HCT116 (cell line): ENCODE data around the gene LSM7. TPM values are rescaled to one million over a fixed set of nuclear protein-coding genes. Genes with fewer than 3 reads are reported as not detected.

Experiments
- ATAC-seq: fragments of 200-7000 bp; cut with Tn5 transposase; 2 replicates; pipeline ENCODE4 v1.9.1; 2020; ENCODE audit warnings: mild to moderate bottlenecking, moderate library complexity
- BruUV-seq: library from RNA; stranded (reverse); fragments of 400-500 nt; replicated peaks from 2 replicates; lab custom pipeline; 2021; lab: Mats Ljungman, UMichigan
- CTCF ChIA-PET: fragments of 300-600 bp; sonication (Branson Sonifier 250); formaldehyde crosslinking; loops from one replicate; lab custom pipeline; 2021; ENCODE audit warnings: antibody characterized with exemption; lab: Charles Lee
- POLR2A ChIA-PET: fragments of 300-600, 350-600 bp; sonication (Branson Sonifier 250); formaldehyde crosslinking; loops from one replicate; lab custom pipeline; 2021; ENCODE audit warnings: antibody characterized with exemption; lab: Charles Lee
- RAD21 ChIA-PET, 2 experiments: fragments of 300-600 bp; sonication (Branson Sonifier 250); formaldehyde crosslinking; loops; one replicate each; lab custom pipeline; 2023; ENCODE audit warnings: low total read pairs in 2 of 2; ENCODE audit not compliant: uncharacterized antibody in 2 of 2, unreplicated experiment in 2 of 2, low non-redundant PET in 1 of 2; lab: Charles Lee
- DNase-seq: peaks from one replicate; pipeline ENCODE4 v3.0.0-alpha.2; 2010; ENCODE audit warnings: low read depth, low spot score
- H2AFZ ChIP-seq: fragments of 200-600 bp; shearing (Covaris generic), sonication (generic); 2 replicates; pipeline ENCODE4 v1.6.1; 2017; ENCODE audit warnings: low read depth, mixed run types, mixed read lengths, antibody characterized with exemption, low read length; ENCODE audit not compliant: poor library complexity, severe bottlenecking
- H3K27ac ChIP-seq: 2 replicates; pipeline ENCODE4 v1.5.1; 2012; ENCODE audit warnings: low read depth, low read length
- H3K27me3 ChIP-seq: fragments of 200-600 bp; sonication (generic); 2 replicates; pipeline ENCODE4 v1.6.1; 2016; ENCODE audit warnings: mixed run types, low read length, mixed read lengths; ENCODE audit not compliant: insufficient read depth
- H3K36me3 ChIP-seq, 2 experiments: fragments of 200-500 bp in 1 of 2; fragments of 200-600 bp in 1 of 2; sonication (Bioruptor generic) in 1 of 2; sonication (generic) in 1 of 2; 2 replicates each; pipeline versions ENCODE4 v1.5.1 to v1.6.1; 2014 to 2016; ENCODE audit warnings: low read length in 2 of 2, inconsistent platforms in 1 of 2, mixed read lengths in 1 of 2, mixed run types in 1 of 2; ENCODE audit not compliant: insufficient read depth in 2 of 2, control insufficient read depth in 1 of 2
- H3K4me1 ChIP-seq, 2 experiments: fragments of 200-600 bp in 1 of 2; sonication (generic) in 1 of 2; 2 replicates each; pipeline versions ENCODE4 v1.5.1 to v1.6.1; 2012 to 2017; ENCODE audit warnings: low read length in 2 of 2, inconsistent platforms in 1 of 2, mild to moderate bottlenecking in 1 of 2, mixed read lengths in 1 of 2, mixed run types in 1 of 2, moderate library complexity in 1 of 2; ENCODE audit not compliant: insufficient read depth in 2 of 2, control insufficient read depth in 1 of 2
- H3K4me2 ChIP-seq: fragments of 200-600 bp; sonication (generic); 2 replicates; pipeline ENCODE4 v1.6.1; 2017; ENCODE audit warnings: mixed run types, low read length, mixed read lengths
- H3K4me3 ChIP-seq, 2 experiments: fragments of 200-600 bp in 1 of 2; sonication (generic) in 1 of 2; replicated peaks in 1 of 2; 2 replicates each; pipeline ENCODE4 v1.5.1; 2011 to 2016; ENCODE audit warnings: low read length in 2 of 2, control low read depth in 1 of 2, low read depth in 1 of 2, mild to moderate bottlenecking in 1 of 2, mixed read lengths in 1 of 2, mixed run types in 1 of 2
- H3K79me2 ChIP-seq: fragments of 200-600 bp; sonication (generic); 2 replicates; pipeline ENCODE4 v1.6.1; 2017; ENCODE audit warnings: mild to moderate bottlenecking, mixed run types, low read length, moderate library complexity, mixed read lengths; ENCODE audit not compliant: insufficient read depth
- H3K9ac ChIP-seq: fragments of 200-600 bp; sonication (generic); 2 replicates; pipeline ENCODE4 v1.6.1; 2016; ENCODE audit warnings: low read length, mixed read lengths
- H3K9me2 ChIP-seq: fragments of 200-600 bp; sonication (generic), shearing (Covaris generic); 2 replicates; pipeline ENCODE4 v1.6.1; 2017; ENCODE audit warnings: mixed run types, mild to moderate bottlenecking, moderate library complexity; ENCODE audit not compliant: insufficient read depth
- H3K9me3 ChIP-seq, 2 experiments: fragments of 200-500 bp in 1 of 2; fragments of 200-600 bp in 1 of 2; sonication (Bioruptor generic) in 1 of 2; sonication (generic) in 1 of 2; 2 replicates each; pipeline ENCODE4 v1.6.1; 2014 to 2017; ENCODE audit warnings: low read length in 2 of 2, mixed read lengths in 2 of 2, inconsistent platforms in 1 of 2, low read depth in 1 of 2, mild to moderate bottlenecking in 1 of 2, mixed run types in 1 of 2, moderate library complexity in 1 of 2; ENCODE audit not compliant: control insufficient read depth in 1 of 2, insufficient read depth in 1 of 2
- H4K20me1 ChIP-seq: fragments of 200-600 bp; sonication (generic), shearing (Covaris generic); 2 replicates; pipeline ENCODE4 v1.6.1; 2017; ENCODE audit warnings: mixed run types, mild to moderate bottlenecking, moderate library complexity; ENCODE audit not compliant: insufficient read depth
- CBX3 ChIP-seq: IDR thresholded peaks from 2 replicates; pipeline ENCODE4 v1.6.1; 2012; ENCODE audit warnings: low read depth
- CEBPB ChIP-seq: IDR thresholded peaks from 2 replicates; pipeline ENCODE4 v1.6.1; 2012; ENCODE audit warnings: low read depth
- ELF1 ChIP-seq: IDR thresholded peaks from 2 replicates; pipeline ENCODE4 v1.6.1; 2012; ENCODE audit warnings: low read depth, borderline replicate concordance
- FOSL1 ChIP-seq: IDR thresholded peaks from 2 replicates; pipeline ENCODE4 v1.6.1; 2012; ENCODE audit warnings: low read depth
- JUND ChIP-seq: IDR thresholded peaks from 2 replicates; pipeline ENCODE4 v1.6.1; 2012
- MAX ChIP-seq: IDR thresholded peaks from 2 replicates; pipeline ENCODE4 v1.6.1; 2012
- POLR2A ChIP-seq: IDR thresholded peaks from 2 replicates; pipeline ENCODE4 v1.7.0; 2011; ENCODE audit warnings: borderline replicate concordance; ENCODE audit not compliant: insufficient read depth, insufficient read length; ENCODE audit errors: extremely low read depth
- REST ChIP-seq: IDR thresholded peaks from 2 replicates; pipeline ENCODE4 v1.6.1; 2012; ENCODE audit warnings: low read depth
- SIN3A ChIP-seq: IDR thresholded peaks from 2 replicates; pipeline ENCODE4 v1.6.1; 2012; ENCODE audit warnings: low read depth
- SP1 ChIP-seq: IDR thresholded peaks from 2 replicates; pipeline ENCODE4 v1.6.1; 2012; ENCODE audit warnings: low read depth
- SRF ChIP-seq: IDR thresholded peaks from 2 replicates; pipeline ENCODE4 v1.6.1; 2012; ENCODE audit warnings: low read depth
- YY1 ChIP-seq: IDR thresholded peaks from 2 replicates; pipeline ENCODE4 v1.6.1; 2011; ENCODE audit warnings: low read length, low read depth, moderate library complexity, mild to moderate bottlenecking; ENCODE audit not compliant: insufficient replicate concordance; ENCODE audit errors: extremely low read depth
- ZFX ChIP-seq: fragments of 450-650 bp; IDR thresholded peaks from 2 replicates; pipeline ENCODE4 v1.6.1; 2017
- ZNF274 ChIP-seq: fragments of 200-500 bp; sonication (Bioruptor generic); IDR thresholded peaks from 2 replicates; pipeline ENCODE4 v1.6.1; 2014; ENCODE audit warnings: mild to moderate bottlenecking, low read depth, low read length, inconsistent platforms
- intact Hi-C: fragments of 100-400 bp; cut with micrococcal nuclease; formaldehyde crosslinking; loops from 2 replicates; pipeline ENCODE4 v1.10.0; 2022
- total RNA-seq: library from RNA; stranded (reverse); gene quantifications from one replicate; pipeline ENCODE4 v1.2.1, GENCODE V29; 2021; ENCODE audit not compliant: unreplicated experiment
- TF ChIP-seq, protein P1 (sequence below): IDR thresholded peaks from 2 replicates; pipeline ENCODE4 v1.6.1; 2011; ENCODE audit warnings: mild to moderate bottlenecking, low read length, moderate library complexity; ENCODE audit not compliant: insufficient replicate concordance; ENCODE audit errors: extremely low read depth

Gene LSM7
- total RNA-seq, 1 experiment from 2014 or later: 190 TPM

DNA sequence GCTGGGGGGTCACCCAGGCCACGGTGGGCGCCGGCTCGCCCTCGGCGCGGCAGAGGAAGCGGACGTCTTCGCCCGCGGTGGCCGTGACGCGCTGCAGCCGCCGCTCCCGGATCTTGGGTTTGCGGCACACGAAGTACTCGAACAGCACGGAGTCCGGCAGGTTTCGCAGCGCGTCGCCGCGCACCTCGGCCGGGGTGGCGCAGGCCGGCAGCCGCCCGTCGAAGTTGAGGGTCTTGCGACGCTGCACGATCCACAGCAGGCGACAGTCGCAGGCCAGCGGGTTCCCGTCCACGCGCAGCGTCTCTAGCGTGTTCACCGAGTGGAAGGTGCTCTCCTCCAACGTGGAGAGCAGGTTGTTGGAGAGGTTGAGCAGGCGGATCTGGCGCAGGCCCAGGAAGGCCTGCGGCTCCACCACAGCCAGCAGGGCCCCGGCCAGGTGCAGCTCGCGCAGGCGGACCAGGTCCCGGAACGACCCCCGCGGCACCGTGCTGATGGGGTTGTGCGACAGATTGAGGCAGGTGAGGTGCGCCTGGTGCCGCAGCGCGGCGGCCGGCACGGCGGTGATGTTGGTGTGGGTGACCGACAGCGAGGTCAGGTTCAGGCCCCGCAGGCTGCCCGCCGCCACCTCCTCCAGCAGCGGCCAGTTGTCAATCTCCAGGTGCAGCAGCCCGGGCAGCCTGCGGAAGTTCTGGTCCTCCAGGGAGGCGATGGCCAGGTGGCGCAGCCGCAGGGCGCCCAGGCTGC lies 37.8 kb downstream of the LSM7 start:
- Histone ChIP-seq H3K9me2 (no peaks in the 10 kb centered on the region), H3K27me3 (no peaks in the 10 kb centered on the region), H3K27ac (no peak overlapping the region), H2AFZ (no peak overlapping the region), H3K9ac (no peak overlapping the region), H3K4me1 (no peaks in the 10 kb centered on the region), H3K9me3 (no peaks in the 10 kb centered on the region), H3K36me3 (no peaks in the 10 kb centered on the region), H3K4me2 (no peak overlapping the region), H3K4me3 (no peak overlapping the region), H3K79me2 (no peaks in the 10 kb centered on the region), H4K20me1 (no peaks in the 10 kb centered on the region)
- no TSS peak for BruUV-seq
- POLR2A ChIA-PET: no interaction called here
- TF ChIP-seq CBX3: no peak
- no peak for TF ChIP-seq JUND
- no peak for TF ChIP-seq POLR2A
- no peak for TF ChIP-seq MAX
- TF ChIP-seq ELF1: no peak
- no peak for TF ChIP-seq CEBPB
- TF ChIP-seq, protein P1, sequence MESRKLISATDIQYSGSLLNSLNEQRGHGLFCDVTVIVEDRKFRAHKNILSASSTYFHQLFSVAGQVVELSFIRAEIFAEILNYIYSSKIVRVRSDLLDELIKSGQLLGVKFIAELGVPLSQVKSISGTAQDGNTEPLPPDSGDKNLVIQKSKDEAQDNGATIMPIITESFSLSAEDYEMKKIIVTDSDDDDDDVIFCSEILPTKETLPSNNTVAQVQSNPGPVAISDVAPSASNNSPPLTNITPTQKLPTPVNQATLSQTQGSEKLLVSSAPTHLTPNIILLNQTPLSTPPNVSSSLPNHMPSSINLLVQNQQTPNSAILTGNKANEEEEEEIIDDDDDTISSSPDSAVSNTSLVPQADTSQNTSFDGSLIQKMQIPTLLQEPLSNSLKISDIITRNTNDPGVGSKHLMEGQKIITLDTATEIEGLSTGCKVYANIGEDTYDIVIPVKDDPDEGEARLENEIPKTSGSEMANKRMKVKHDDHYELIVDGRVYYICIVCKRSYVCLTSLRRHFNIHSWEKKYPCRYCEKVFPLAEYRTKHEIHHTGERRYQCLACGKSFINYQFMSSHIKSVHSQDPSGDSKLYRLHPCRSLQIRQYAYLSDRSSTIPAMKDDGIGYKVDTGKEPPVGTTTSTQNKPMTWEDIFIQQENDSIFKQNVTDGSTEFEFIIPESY: no peak
- TF ChIP-seq ZFX: no peak
- TF ChIP-seq ZNF274: no peak
- TF ChIP-seq SP1: no peak
- TF ChIP-seq FOSL1: no peak
- TF ChIP-seq SIN3A: no peak
- no peak for TF ChIP-seq REST
- no peak for TF ChIP-seq YY1
- TF ChIP-seq SRF: no peak
- DNase-seq: no peak
- intact Hi-C loops: no loop called here
- no peak for ATAC-seq
- RAD21 ChIA-PET: no interaction called here
- CTCF ChIA-PET: no interaction called here
